H9 (cell line): ENCODE results near the gene PRR33. TPM values are rescaled to one million over a fixed set of nuclear protein-coding genes. Genes with fewer than 3 reads are reported as not detected.

ENCODE experiments used
- DNase-seq: peaks from one replicate; pipeline ENCODE4 v3.0.0-alpha.2; 2017
- H2AFZ ChIP-seq: one replicate; pipeline ENCODE4 v1.6.1; 2013; ENCODE audit warnings: mild to moderate bottlenecking, low read length, control low read depth, moderate library complexity
- H2AK5ac ChIP-seq: 2 replicates; pipeline ENCODE4 v1.6.1; 2013; ENCODE audit warnings: low read length, control low read depth, mixed read lengths; ENCODE audit not compliant: insufficient read length
- H2BK120ac ChIP-seq: one replicate; pipeline ENCODE4 v1.6.1; 2013; ENCODE audit warnings: low read depth, mild to moderate bottlenecking, low read length, control low read depth, inconsistent platforms; ENCODE audit not compliant: poor library complexity, severe bottlenecking
- H2BK12ac ChIP-seq: 2 replicates; pipeline ENCODE4 v1.6.1; 2013; ENCODE audit warnings: low read length, control low read depth, mixed read lengths, low read depth; ENCODE audit not compliant: insufficient read length
- H2BK15ac ChIP-seq: 2 replicates; pipeline ENCODE4 v1.6.1; 2013; ENCODE audit warnings: low read depth, low read length, control low read depth
- H2BK20ac ChIP-seq: one replicate; pipeline ENCODE4 v1.6.1; 2013; ENCODE audit warnings: low read depth, mild to moderate bottlenecking, low read length, control low read depth, inconsistent platforms; ENCODE audit not compliant: poor library complexity, severe bottlenecking
- H2BK5ac ChIP-seq: 2 replicates; pipeline ENCODE4 v1.6.1; 2013; ENCODE audit warnings: low read length, control low read depth, mixed read lengths; ENCODE audit not compliant: insufficient read length
- H3K14ac ChIP-seq: 2 replicates; pipeline ENCODE4 v1.6.1; 2013; ENCODE audit warnings: low read length, control low read depth; ENCODE audit not compliant: insufficient read depth
- H3K18ac ChIP-seq: 2 replicates; pipeline ENCODE4 v1.6.1; 2013; ENCODE audit warnings: low read depth, mild to moderate bottlenecking, mixed read lengths, low read length, control low read depth; ENCODE audit not compliant: insufficient read length
- H3K23ac ChIP-seq: 2 replicates; pipeline ENCODE4 v1.6.1; 2013; ENCODE audit warnings: low read length, control low read depth, mixed read lengths, low read depth; ENCODE audit not compliant: insufficient read length
- H3K23me2 ChIP-seq: 2 replicates; pipeline ENCODE4 v1.6.1; 2013; ENCODE audit warnings: low read depth, mild to moderate bottlenecking, mixed read lengths, low read length, control low read depth; ENCODE audit not compliant: insufficient read length, poor library complexity, severe bottlenecking
- H3K27ac ChIP-seq: 2 replicates; pipeline ENCODE4 v1.5.1; 2013; ENCODE audit warnings: low read length, control low read depth, mixed read lengths, low read depth; ENCODE audit not compliant: insufficient read length
- H3K27me3 ChIP-seq: 2 replicates; pipeline ENCODE4 v1.6.1; 2013; ENCODE audit warnings: low read length, control low read depth, inconsistent platforms; ENCODE audit not compliant: insufficient read depth
- H3K4ac ChIP-seq: 2 replicates; pipeline ENCODE4 v1.6.1; 2013; ENCODE audit warnings: low read depth, mild to moderate bottlenecking, control low read depth, inconsistent platforms, low read length, moderate library complexity
- H3K4me1 ChIP-seq: 2 replicates; pipeline ENCODE4 v1.6.1; 2013; ENCODE audit warnings: low read length, control low read depth, inconsistent platforms; ENCODE audit not compliant: insufficient read depth
- H3K4me2 ChIP-seq: 2 replicates; pipeline ENCODE4 v1.6.1; 2013; ENCODE audit warnings: low read length, control low read depth, mixed read lengths; ENCODE audit not compliant: insufficient read length, insufficient read depth
- H3K56ac ChIP-seq: 2 replicates; pipeline ENCODE4 v1.6.1; 2013; ENCODE audit warnings: low read depth, mild to moderate bottlenecking, mixed read lengths, low read length, control low read depth; ENCODE audit not compliant: insufficient read length
- H3K79me1 ChIP-seq: 2 replicates; pipeline ENCODE4 v1.6.1; 2013; ENCODE audit warnings: low read depth, mild to moderate bottlenecking, moderate library complexity, low read length, control low read depth, inconsistent platforms; ENCODE audit not compliant: insufficient read depth, poor library complexity, severe bottlenecking
- H3K79me2 ChIP-seq: 2 replicates; pipeline ENCODE4 v1.6.1; 2013; ENCODE audit warnings: low read length, control low read depth, inconsistent platforms; ENCODE audit not compliant: insufficient read depth
- H3K9ac ChIP-seq: 2 replicates; pipeline ENCODE4 v1.6.1; 2013; ENCODE audit warnings: low read length, control low read depth, mixed read lengths; ENCODE audit not compliant: insufficient read length; ENCODE audit errors: extremely low read depth
- H3K9me3 ChIP-seq: one replicate; pipeline ENCODE4 v1.6.1; 2013; ENCODE audit warnings: low read depth, low read length, inconsistent platforms; ENCODE audit not compliant: control insufficient read depth
- H3T11ph ChIP-seq: one replicate; pipeline ENCODE4 v1.6.1; 2013; ENCODE audit warnings: mild to moderate bottlenecking, low read length, control low read depth, inconsistent platforms
- H4K20me1 ChIP-seq: one replicate; pipeline ENCODE4 v1.6.1; 2013; ENCODE audit not compliant: control insufficient read depth, insufficient read length, insufficient read depth
- H4K5ac ChIP-seq: 2 replicates; pipeline ENCODE4 v1.6.1; 2013; ENCODE audit warnings: low read depth, mild to moderate bottlenecking, mixed read lengths, low read length, control low read depth; ENCODE audit not compliant: insufficient read length
- H4K8ac ChIP-seq: replicated peaks from 2 replicates; pipeline ENCODE4 v1.6.1; 2013; ENCODE audit warnings: low read length, control low read depth, mixed read lengths, low read depth; ENCODE audit not compliant: insufficient read length
- H4K91ac ChIP-seq: 2 replicates; pipeline ENCODE4 v1.6.1; 2013; ENCODE audit warnings: low read depth, mild to moderate bottlenecking, moderate library complexity, mixed read lengths, low read length, control low read depth; ENCODE audit not compliant: insufficient read length
- H3K27ac Mint-ChIP-seq, 3 experiments: 2 replicates in 2 of 3; 3 replicates in 1 of 3; pipeline ENCODE4 v1.8.0; 2020 to 2021; ENCODE audit warnings: mixed read lengths in 3 of 3, mild to moderate bottlenecking in 1 of 3, moderate library complexity in 1 of 3
- H3K27me3 Mint-ChIP-seq: 2 replicates; pipeline ENCODE4 v1.8.0; 2021; ENCODE audit warnings: low read depth, mild to moderate bottlenecking, moderate library complexity, mixed read lengths
- H3K36me3 Mint-ChIP-seq, 3 experiments: 2 replicates in 2 of 3; 3 replicates in 1 of 3; pipeline ENCODE4 v1.8.0; 2020 to 2021; ENCODE audit warnings: low read depth in 3 of 3, mixed read lengths in 3 of 3; ENCODE audit not compliant: insufficient read depth in 1 of 3
- H3K4me1 Mint-ChIP-seq, 2 experiments: 2 replicates each; pipeline ENCODE4 v1.8.0; 2020; ENCODE audit warnings: mixed read lengths in 2 of 2
- H3K4me3 Mint-ChIP-seq, 2 experiments: 2 replicates in 1 of 2; 3 replicates in 1 of 2; pipeline ENCODE4 v1.8.0; 2020 to 2021; ENCODE audit warnings: mild to moderate bottlenecking in 2 of 2, mixed read lengths in 2 of 2, moderate library complexity in 1 of 2
- H3K9me3 Mint-ChIP-seq, 2 experiments: 2 replicates in 1 of 2; 3 replicates in 1 of 2; pipeline ENCODE4 v1.8.0; 2020; ENCODE audit warnings: mild to moderate bottlenecking in 2 of 2, mixed read lengths in 2 of 2, moderate library complexity in 1 of 2
- WGBS: extraction: QIAGEN DNeasy Blood & Tissue Kit; methylation state at CpG from one replicate; pipeline ENCODE4 v1.1.7; 2013; ENCODE audit warnings: missing lambda C conversion rate, low lambda C conversion rate, mixed read lengths; ENCODE audit not compliant: insufficient read length; ENCODE audit errors: extremely low coverage; 5-methylcytosine and 5-hydroxymethylcytosine counted together
- total RNA-seq: library from RNA; stranded (reverse); gene quantifications from 2 replicates; pipeline ENCODE4 v1.2.1, GENCODE V29; 2021
- TF ChIP-seq, protein P1 (sequence below): fragments of 200-600 bp; sonication (generic); conservative IDR thresholded peaks from 3 replicates; pipeline ENCODE4 v1.8.0; 2021; ENCODE audit warnings: antibody characterized with exemption, mild to moderate bottlenecking

Gene PRR33
- total RNA-seq, 1 experiment from 2014 or later = not detected

DNA sequence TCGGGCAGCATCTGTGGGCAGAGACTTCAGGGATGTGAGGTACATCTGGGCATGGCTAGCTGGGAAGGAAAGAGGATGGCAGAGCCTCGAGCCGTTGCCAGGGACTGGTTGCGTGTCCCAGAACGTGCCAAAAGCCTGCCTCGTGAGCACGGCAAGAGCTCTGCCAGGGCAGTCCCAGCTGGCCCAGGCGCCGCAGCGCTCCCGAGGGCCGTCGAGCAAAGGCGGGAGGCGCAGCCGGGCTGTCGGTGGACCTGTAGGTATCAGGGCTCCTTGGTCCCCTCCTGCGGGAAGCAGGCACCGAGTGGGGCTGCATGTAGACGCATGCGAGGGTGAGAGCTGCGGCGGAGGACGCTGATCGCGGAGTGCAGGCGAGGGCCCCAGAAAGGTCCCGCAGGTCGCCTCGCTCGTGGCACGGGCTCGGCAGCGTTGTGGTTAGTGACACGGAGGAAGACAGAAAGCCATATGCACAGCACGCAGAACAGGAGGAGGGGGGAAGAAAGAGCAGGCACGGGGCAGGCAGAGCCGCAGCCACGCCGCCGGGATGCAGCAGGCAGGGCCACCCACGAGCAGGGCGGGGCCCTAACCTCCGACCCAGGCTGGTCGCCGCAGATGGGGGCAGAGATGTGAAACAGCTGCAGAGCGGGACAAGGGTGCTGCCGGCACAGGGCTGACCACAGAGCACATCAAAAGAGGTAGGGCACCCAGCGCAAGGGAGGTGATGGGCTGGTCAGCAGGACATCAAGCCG, 20.8 kb downstream of the PRR33 start:
- no peak overlapping the region for H4K5ac ChIP-seq
- H2AFZ ChIP-seq = no peak overlapping the region
- TF ChIP-seq, protein P1, sequence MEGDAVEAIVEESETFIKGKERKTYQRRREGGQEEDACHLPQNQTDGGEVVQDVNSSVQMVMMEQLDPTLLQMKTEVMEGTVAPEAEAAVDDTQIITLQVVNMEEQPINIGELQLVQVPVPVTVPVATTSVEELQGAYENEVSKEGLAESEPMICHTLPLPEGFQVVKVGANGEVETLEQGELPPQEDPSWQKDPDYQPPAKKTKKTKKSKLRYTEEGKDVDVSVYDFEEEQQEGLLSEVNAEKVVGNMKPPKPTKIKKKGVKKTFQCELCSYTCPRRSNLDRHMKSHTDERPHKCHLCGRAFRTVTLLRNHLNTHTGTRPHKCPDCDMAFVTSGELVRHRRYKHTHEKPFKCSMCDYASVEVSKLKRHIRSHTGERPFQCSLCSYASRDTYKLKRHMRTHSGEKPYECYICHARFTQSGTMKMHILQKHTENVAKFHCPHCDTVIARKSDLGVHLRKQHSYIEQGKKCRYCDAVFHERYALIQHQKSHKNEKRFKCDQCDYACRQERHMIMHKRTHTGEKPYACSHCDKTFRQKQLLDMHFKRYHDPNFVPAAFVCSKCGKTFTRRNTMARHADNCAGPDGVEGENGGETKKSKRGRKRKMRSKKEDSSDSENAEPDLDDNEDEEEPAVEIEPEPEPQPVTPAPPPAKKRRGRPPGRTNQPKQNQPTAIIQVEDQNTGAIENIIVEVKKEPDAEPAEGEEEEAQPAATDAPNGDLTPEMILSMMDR = no peak
- H3K4me2 ChIP-seq = no peak overlapping the region
- no peak for DNase-seq
- H3K56ac ChIP-seq = no peak overlapping the region
- no peaks in the 10 kb centered on the region for H3K27me3 ChIP-seq
- no peak overlapping the region for H2AK5ac ChIP-seq
- no peaks in the 10 kb centered on the region for H3K79me2 ChIP-seq
- H2BK5ac ChIP-seq = no peak overlapping the region
- no peak overlapping the region for H2BK20ac ChIP-seq
- H3K14ac ChIP-seq = peak overlapping the region; percentile 57; the same call in 1 of the 2 replicates
- WGBS = no CpG with 5 or more reads among the region's 50 CpGs
- H4K20me1 ChIP-seq = no peaks in the 10 kb centered on the region
- H2BK15ac ChIP-seq = no peak overlapping the region
- H2BK12ac ChIP-seq = no peak overlapping the region
- Mint-ChIP-seq H3K4me1 (peaks cover 2 to 7% of the 10 kb centered on the region in 2 experiments; a peak in 3 of 4 replicates), H3K27me3 (peaks cover 18% of the 10 kb centered on the region), H3K4me3 (peak overlapping the region in 1 of 2 experiments; percentile 65; a peak in 2 of 5 replicates), H3K36me3 (no peaks in the 10 kb centered on the region), H3K27ac (no peak overlapping the region), H3K9me3 (no peaks in the 10 kb centered on the region)
- H3K9me3 ChIP-seq = no peaks in the 10 kb centered on the region
- no peak overlapping the region for H3K18ac ChIP-seq
- H3K23me2 ChIP-seq = no peaks in the 10 kb centered on the region
- no peak overlapping the region for H3K23ac ChIP-seq
- H3K27ac ChIP-seq = no peak overlapping the region
- no peak overlapping the region for H4K8ac ChIP-seq
- no peak overlapping the region for H3K9ac ChIP-seq
- no peak overlapping the region for H2BK120ac ChIP-seq
- no peak overlapping the region for H3K4ac ChIP-seq
- H3K79me1 ChIP-seq = no peaks in the 10 kb centered on the region
- no peak overlapping the region for H3T11ph ChIP-seq
- H3K4me1 ChIP-seq = no peaks in the 10 kb centered on the region
- H4K91ac ChIP-seq = no peak overlapping the region
